Lower lobe of right lung (tissue), 2 donors: ENCODE results near the gene APOBEC3A. TPM values are rescaled to one million over a fixed set of nuclear protein-coding genes. Genes with fewer than 3 reads are reported as not detected.
"Not testable (repeated sequence)": the region's sequence is repeated elsewhere in the genome, so short reads cannot be mapped to it uniquely, and the experiment has no call there.

Source experiments
- ATAC-seq, 2 donors: fragments of 200-7000 bp; cut with Tn5 transposase; one replicate each; pipeline ENCODE4 v1.9.1; 2020 to 2022; ENCODE audit warnings: mild to moderate bottlenecking in 2 of 2, moderate library complexity in 2 of 2
- DNase-seq: peaks from one replicate; pipeline ENCODE4 v3.0.0-alpha.2; 2020
- H3K27ac ChIP-seq: fragments of 200-600 bp; one replicate; pipeline ENCODE4 v1.8.0; 2022
- H3K27me3 ChIP-seq: fragments of 200-600 bp; one replicate; pipeline ENCODE4 v1.8.0; 2022; ENCODE audit warnings: low read depth
- H3K36me3 ChIP-seq: fragments of 200-600 bp; one replicate; pipeline ENCODE4 v1.8.0; 2022; ENCODE audit warnings: mild to moderate bottlenecking
- H3K4me1 ChIP-seq: fragments of 200-600 bp; one replicate; pipeline ENCODE4 v1.8.0; 2022
- H3K4me3 ChIP-seq: fragments of 200-600 bp; one replicate; pipeline ENCODE4 v1.8.0; 2022; ENCODE audit warnings: mild to moderate bottlenecking
- H3K9me3 ChIP-seq: fragments of 200-600 bp; one replicate; pipeline ENCODE4 v1.8.0; 2022
- intact Hi-C: fragments of 100-400 bp; cut with DNase I; formaldehyde crosslinking; loops from one replicate; pipeline ENCODE4 v1.11.0; 2022
- total RNA-seq: library from RNA; stranded (reverse); fragmentation: NEBNext Ultra II Directional; extraction: Animal tissue kit (Norgen Biotek cat#: 25700); gene quantifications from one replicate; pipeline ENCODE4 v1.2.1, GENCODE V29; 2021
- TF ChIP-seq, protein P1 (sequence below): fragments of 200-600 bp; IDR thresholded peaks from one replicate; pipeline ENCODE4 v1.8.0; 2022; ENCODE audit warnings: antibody characterized with exemption, mild to moderate bottlenecking
- donor health status: DM: no; HTN: yes; CAD: no; lungs with severe emphysema.

Gene APOBEC3A
- total RNA-seq, 1 donor from 2014 or later = 14.2 TPM

DNA sequence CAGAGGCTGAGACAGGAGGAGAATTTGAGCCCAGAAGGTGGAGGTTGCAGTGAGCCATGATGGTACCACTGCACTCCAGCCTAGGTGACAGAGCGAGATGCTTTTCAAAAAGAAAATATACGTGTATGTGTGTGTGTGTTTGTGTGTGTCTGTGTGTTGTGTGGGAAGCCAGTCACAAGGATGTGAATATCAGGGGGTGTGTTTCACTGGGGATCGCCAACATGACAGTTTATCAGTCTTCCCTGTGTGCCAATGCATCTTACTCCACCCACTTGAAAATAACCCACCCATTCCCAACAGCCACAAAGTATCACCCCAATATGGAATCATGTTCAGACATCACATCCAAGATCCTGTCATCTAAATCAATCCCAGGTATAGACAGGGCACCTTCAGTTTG lies 14.4 kb downstream of the APOBEC3A start:
- Histone ChIP-seq H3K27me3 (no peaks in the 10 kb centered on the region), H3K4me1 (no peaks in the 10 kb centered on the region), H3K9me3 (no peaks in the 10 kb centered on the region), H3K27ac (no peak overlapping the region), H3K4me3 (no peak overlapping the region), H3K36me3 (no peaks in the 10 kb centered on the region)
- ATAC-seq (no peak), DNase-seq (no peak)
- intact Hi-C loops = no loop called here
- TF ChIP-seq, protein P1, sequence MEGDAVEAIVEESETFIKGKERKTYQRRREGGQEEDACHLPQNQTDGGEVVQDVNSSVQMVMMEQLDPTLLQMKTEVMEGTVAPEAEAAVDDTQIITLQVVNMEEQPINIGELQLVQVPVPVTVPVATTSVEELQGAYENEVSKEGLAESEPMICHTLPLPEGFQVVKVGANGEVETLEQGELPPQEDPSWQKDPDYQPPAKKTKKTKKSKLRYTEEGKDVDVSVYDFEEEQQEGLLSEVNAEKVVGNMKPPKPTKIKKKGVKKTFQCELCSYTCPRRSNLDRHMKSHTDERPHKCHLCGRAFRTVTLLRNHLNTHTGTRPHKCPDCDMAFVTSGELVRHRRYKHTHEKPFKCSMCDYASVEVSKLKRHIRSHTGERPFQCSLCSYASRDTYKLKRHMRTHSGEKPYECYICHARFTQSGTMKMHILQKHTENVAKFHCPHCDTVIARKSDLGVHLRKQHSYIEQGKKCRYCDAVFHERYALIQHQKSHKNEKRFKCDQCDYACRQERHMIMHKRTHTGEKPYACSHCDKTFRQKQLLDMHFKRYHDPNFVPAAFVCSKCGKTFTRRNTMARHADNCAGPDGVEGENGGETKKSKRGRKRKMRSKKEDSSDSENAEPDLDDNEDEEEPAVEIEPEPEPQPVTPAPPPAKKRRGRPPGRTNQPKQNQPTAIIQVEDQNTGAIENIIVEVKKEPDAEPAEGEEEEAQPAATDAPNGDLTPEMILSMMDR = no peak

DNA sequence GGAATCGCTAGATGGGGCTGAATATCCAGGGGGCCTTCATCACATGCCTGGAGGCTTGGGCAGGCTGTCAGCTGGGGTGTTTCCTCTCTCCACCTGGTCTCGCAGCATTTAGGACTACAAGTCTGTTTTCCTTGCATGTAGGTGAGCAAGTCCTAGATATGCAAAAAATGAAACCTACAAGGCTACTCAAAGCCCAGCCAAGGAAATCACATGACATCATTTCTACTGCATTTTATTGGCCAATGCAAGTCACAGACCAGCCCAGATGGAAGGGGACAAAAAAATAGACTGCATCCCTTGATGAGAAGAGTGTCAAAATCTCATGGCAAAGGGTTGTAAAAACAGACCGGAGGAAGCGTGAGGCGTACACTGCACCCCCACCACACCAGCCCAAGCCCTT lies 15.1 kb downstream of the APOBEC3A start:
- no peak for ATAC-seq
- H3K27ac ChIP-seq = no peak overlapping the region

DNA sequence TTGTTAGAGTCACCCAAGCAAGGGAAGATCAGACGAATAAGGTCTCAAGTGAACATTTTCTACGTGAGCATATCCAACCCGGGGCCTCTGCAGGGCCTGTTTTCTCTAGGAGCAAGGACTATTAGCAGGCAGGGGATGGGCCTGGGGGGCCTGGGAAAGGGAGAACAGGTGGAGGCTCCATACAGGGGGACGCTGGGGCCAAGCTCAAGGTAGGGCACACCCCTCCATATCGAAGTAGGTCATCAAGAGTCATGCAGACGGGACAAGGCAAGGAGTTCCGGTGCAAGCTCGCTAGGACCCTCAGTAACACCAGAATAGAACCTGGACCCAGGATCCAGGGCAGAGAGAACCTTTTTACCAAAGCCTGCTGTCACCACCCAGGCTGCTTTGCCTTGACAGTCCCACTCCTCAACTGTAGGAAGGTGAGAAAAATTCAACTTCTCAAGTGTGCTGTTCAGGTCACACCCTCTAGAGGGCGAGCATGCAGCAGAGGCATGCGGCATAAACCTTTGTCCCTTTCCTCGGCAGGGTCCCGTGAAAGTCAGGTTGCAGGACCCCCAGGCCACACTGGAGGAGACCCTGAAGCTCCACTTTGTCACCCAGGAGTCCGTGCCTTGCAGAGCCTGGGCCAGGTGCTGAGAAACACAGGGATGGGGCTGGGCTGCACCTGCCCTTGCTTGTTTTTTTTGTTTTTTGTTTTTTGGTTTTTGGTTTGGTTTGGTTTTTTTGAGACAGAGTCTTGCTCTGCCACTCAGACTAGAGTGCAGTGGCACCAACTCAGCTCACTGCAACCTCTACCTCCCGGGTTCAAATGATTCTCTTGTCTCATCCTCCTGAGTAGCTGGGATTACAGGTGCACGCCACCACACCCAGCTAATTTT lies 16.1 kb downstream of the APOBEC3A start:
- Histone ChIP-seq H3K27ac (no peak overlapping the region), H3K36me3 (no peaks in the 10 kb centered on the region), H3K27me3 (no peaks in the 10 kb centered on the region), H3K9me3 (no peaks in the 10 kb centered on the region), H3K4me3 (no peak overlapping the region), H3K4me1 (no peaks in the 10 kb centered on the region)
- TF ChIP-seq, protein P1 = peak; percentile 55
- DNase-seq (no peak), ATAC-seq (peak; percentile 67 to 82)
- intact Hi-C loops = no loop called here

More for the DNA sequence above, 15.1 kb downstream of the APOBEC3A start:
- H3K9me3 ChIP-seq = no peaks in the 10 kb centered on the region
- no peak for DNase-seq
- H3K4me1 ChIP-seq = no peaks in the 10 kb centered on the region
- H3K36me3 ChIP-seq = no peaks in the 10 kb centered on the region
- H3K27me3 ChIP-seq = no peaks in the 10 kb centered on the region
- no peak overlapping the region for H3K4me3 ChIP-seq
- TF ChIP-seq, protein P1 = no peak
- intact Hi-C loops = no loop called here

DNA sequence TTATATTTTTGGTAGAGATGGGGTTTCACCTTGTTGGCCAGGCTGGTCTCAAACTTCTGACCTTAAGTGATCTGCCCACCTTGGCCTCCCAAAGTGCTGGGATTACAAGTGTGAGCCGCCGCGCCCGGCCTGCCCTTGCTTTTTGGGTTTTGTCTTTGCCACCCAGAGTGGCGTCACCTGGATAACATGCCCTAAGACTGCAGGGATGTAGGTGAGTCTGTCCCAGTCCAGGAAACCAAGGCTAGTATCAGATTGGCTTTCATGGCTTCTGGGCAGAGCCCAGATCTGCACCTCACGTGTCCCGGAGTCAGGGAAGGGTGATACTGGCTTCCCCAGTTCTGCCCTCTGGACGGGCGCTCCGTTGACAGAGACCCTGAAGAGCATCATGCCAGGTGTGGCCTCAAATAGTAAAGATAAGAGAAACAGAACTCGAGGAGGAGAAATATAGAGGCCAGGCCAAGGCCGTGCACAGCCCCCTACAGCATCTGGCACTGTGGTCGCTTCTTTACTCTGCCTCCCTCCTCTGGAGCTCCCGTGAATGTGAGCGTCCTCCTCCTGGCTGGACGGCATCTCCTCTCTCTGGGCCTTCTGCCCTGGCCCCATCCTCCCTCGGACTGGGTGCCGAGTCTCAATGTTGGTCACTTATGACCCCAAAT lies 16.9 kb downstream of the APOBEC3A start:
- no peaks in the 10 kb centered on the region for H3K9me3 ChIP-seq
- ATAC-seq (no peak), DNase-seq (no peak)
- H3K4me1 ChIP-seq = no peaks in the 10 kb centered on the region
- TF ChIP-seq, protein P1 = no peak
- H3K27ac ChIP-seq = no peak overlapping the region
- H3K4me3 ChIP-seq = no peak overlapping the region
- H3K36me3 ChIP-seq = no peaks in the 10 kb centered on the region
- H3K27me3 ChIP-seq = no peaks in the 10 kb centered on the region
- intact Hi-C loops = no loop called here

DNA sequence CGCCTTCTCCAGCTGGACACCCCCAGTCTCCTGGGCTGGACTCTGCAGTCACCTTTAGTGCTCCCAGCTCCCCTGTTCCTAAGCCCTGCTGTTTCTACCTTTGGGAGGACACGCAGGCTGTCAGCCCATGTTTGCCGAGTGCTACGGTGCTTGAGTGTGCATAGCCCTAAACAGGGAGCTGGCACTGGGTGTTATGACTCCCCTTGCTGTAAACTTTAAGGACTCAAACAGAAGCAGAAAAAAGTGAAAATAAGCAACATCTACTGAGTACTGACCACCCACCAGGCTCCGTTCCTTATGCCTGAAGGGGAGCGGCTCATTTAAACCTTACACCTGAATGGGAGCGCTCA lies 17.4 kb downstream of the APOBEC3A start:
- H3K4me3 ChIP-seq = no peak overlapping the region
- no peaks in the 10 kb centered on the region for H3K9me3 ChIP-seq
- no peak for DNase-seq
- H3K36me3 ChIP-seq = no peaks in the 10 kb centered on the region
- intact Hi-C loops = no loop called here
- no peaks in the 10 kb centered on the region for H3K4me1 ChIP-seq
- ATAC-seq = no peak
- H3K27me3 ChIP-seq = no peaks in the 10 kb centered on the region
- TF ChIP-seq, protein P1 = no peak
- H3K27ac ChIP-seq = no peak overlapping the region

DNA sequence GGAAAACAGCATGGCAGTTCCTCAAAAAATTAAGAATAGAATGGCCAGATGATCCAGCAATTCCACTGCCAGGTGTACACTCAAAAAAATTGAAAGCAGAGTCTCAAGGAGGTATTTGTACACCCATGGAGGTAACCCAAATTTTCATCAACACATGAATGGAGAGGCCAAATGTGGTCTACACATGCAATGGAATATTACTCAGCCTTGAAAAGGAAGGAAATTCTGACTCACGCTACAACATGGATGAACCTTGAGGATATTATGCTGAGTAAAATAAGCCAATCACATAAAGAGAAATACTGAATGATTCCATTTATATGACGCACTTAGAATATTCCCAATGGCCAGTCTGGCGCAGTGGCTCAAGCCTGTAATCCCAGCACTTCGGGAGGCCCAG lies 19.9 kb downstream of the APOBEC3A start:
- H3K4me3 ChIP-seq, H3K27me3 ChIP-seq, H3K27ac ChIP-seq, H3K9me3 ChIP-seq, H3K36me3 ChIP-seq, intact Hi-C loops, DNase-seq, ATAC-seq, H3K4me1 ChIP-seq: not testable (repeated sequence)

DNA sequence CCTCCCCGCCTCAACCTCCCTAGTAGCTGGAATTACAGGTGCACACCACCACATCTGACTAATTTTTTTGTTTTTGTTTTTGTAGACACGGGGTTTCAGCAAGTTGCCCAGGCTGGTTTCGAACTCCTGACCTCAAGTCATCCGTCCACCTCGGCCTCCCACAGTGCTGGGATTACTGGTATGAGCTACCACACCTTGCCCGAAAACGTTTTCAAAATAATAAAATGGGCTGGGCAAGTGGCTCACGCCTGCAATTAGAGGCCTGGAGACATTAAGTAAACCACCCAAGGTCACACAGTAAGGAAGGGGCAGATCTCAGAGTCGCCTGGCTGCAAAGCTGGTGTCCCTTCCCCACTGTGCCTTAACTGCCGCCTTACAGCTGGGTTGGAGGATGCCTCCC lies 23.2 kb downstream of the APOBEC3A start:
- DNase-seq, H3K4me1 ChIP-seq, H3K27me3 ChIP-seq, H3K27ac ChIP-seq, H3K36me3 ChIP-seq, ATAC-seq, intact Hi-C loops, H3K9me3 ChIP-seq, H3K4me3 ChIP-seq: not testable (repeated sequence)
